Stimulated activated CD4-positive, alpha-beta T cell treated with anti-CD3 and anti-CD28 coated beads, Interleukin-12 subunit alpha, Interleukin-12 subunit beta, amount 100 ng/mL, for 48 hours (primary cell): Measurements from ENCODE around the gene CADM1.

Experiments used
- DNase-seq, 3 donors: peaks; one replicate each; pipeline ENCODE4 v3.0.0-alpha.2; 2020; ENCODE audit warnings: low read depth in 2 of 3, low spot score in 1 of 3

The CADM1 gene

GRCh38 chr11:115322553-115323203, 181.5 kb downstream of the CADM1 start:
- DNase-seq = no peak

GRCh38 chr11:115321605-115322289, 182.5 kb downstream of the CADM1 start:
- DNase-seq = no peak

GRCh38 chr11:115317277-115318185, 186.7 kb downstream of the CADM1 start:
- no peak for DNase-seq

GRCh38 chr11:115316696-115317095, 187.5 kb downstream of the CADM1 start:
- no peak for DNase-seq

GRCh38 chr11:115314330-115314920, 189.8 kb downstream of the CADM1 start:
- no peak for DNase-seq

- DNase-seq = no peak
These were observed 190.9 kb downstream of the CADM1 start for GRCh38 chr11:115313224-115313838.

- no peak for DNase-seq
These were observed 192.3 kb downstream of the CADM1 start for GRCh38 chr11:115311949-115312348.

- no peak for DNase-seq
These were observed 197.5 kb downstream of the CADM1 start for GRCh38 chr11:115306689-115307088.

- no peak for DNase-seq
These were observed 199.3 kb downstream of the CADM1 start for GRCh38 chr11:115304774-115305472.

- no peak for DNase-seq
These were observed 200.2 kb downstream of the CADM1 start for GRCh38 chr11:115303929-115304531.

- no peak for DNase-seq
These were observed 201.1 kb downstream of the CADM1 start for GRCh38 chr11:115302946-115303703.

GRCh38 chr11:115300660-115301428, 203.4 kb downstream of the CADM1 start:
- DNase-seq = no peak

GRCh38 chr11:115298300-115299012, 205.8 kb downstream of the CADM1 start:
- no peak for DNase-seq

- no peak for DNase-seq
These were observed 206.9 kb downstream of the CADM1 start for GRCh38 chr11:115297330-115297729.

- DNase-seq = no peak
These were observed 212.9 kb downstream of the CADM1 start for GRCh38 chr11:115291325-115291724.

GRCh38 chr11:115290893-115291292, 213.3 kb downstream of the CADM1 start:
- DNase-seq = no peak

GRCh38 chr11:115290479-115290878, 213.7 kb downstream of the CADM1 start:
- no peak for DNase-seq

- no peak for DNase-seq
These were observed 216.9 kb downstream of the CADM1 start for GRCh38 chr11:115287266-115287665.
